HCT116 (cell line): ENCODE results near the gene DNAJB5. TPM values are rescaled to one million over a fixed set of nuclear protein-coding genes. Genes with fewer than 3 reads are reported as not detected.
A peak's percentile ranks its signal among the peaks of the same experiment; 100 is the strongest.

Experiments
- ATAC-seq: fragments of 200-7000 bp; cut with Tn5 transposase; 2 replicates; pipeline ENCODE4 v1.9.1; 2020; ENCODE audit warnings: mild to moderate bottlenecking, moderate library complexity
- BruUV-seq: library from RNA; stranded (reverse); fragments of 400-500 nt; replicated peaks from 2 replicates; lab custom pipeline; 2021; lab: Mats Ljungman, UMichigan
- CTCF ChIA-PET: fragments of 300-600 bp; sonication (Branson Sonifier 250); formaldehyde crosslinking; loops from one replicate; lab custom pipeline; 2021; ENCODE audit warnings: antibody characterized with exemption; lab: Charles Lee
- POLR2A ChIA-PET: fragments of 300-600, 350-600 bp; sonication (Branson Sonifier 250); formaldehyde crosslinking; loops from one replicate; lab custom pipeline; 2021; ENCODE audit warnings: antibody characterized with exemption; lab: Charles Lee
- RAD21 ChIA-PET, 2 experiments: fragments of 300-600 bp; sonication (Branson Sonifier 250); formaldehyde crosslinking; loops; one replicate each; lab custom pipeline; 2023; ENCODE audit warnings: low total read pairs in 2 of 2; ENCODE audit not compliant: uncharacterized antibody in 2 of 2, unreplicated experiment in 2 of 2, low non-redundant PET in 1 of 2; lab: Charles Lee
- DNase-seq: peaks from one replicate; pipeline ENCODE4 v3.0.0-alpha.2; 2010; ENCODE audit warnings: low read depth, low spot score
- H2AFZ ChIP-seq: fragments of 200-600 bp; shearing (Covaris generic), sonication (generic); 2 replicates; pipeline ENCODE4 v1.6.1; 2017; ENCODE audit warnings: low read depth, mixed run types, mixed read lengths, antibody characterized with exemption, low read length; ENCODE audit not compliant: poor library complexity, severe bottlenecking
- H3K27ac ChIP-seq: 2 replicates; pipeline ENCODE4 v1.5.1; 2012; ENCODE audit warnings: low read depth, low read length
- H3K27me3 ChIP-seq: fragments of 200-600 bp; sonication (generic); 2 replicates; pipeline ENCODE4 v1.6.1; 2016; ENCODE audit warnings: mixed run types, low read length, mixed read lengths; ENCODE audit not compliant: insufficient read depth
- H3K36me3 ChIP-seq, 2 experiments: fragments of 200-500 bp in 1 of 2; fragments of 200-600 bp in 1 of 2; sonication (Bioruptor generic) in 1 of 2; sonication (generic) in 1 of 2; 2 replicates each; pipeline versions ENCODE4 v1.5.1 to v1.6.1; 2014 to 2016; ENCODE audit warnings: low read length in 2 of 2, inconsistent platforms in 1 of 2, mixed read lengths in 1 of 2, mixed run types in 1 of 2; ENCODE audit not compliant: insufficient read depth in 2 of 2, control insufficient read depth in 1 of 2
- H3K4me1 ChIP-seq, 2 experiments: fragments of 200-600 bp in 1 of 2; sonication (generic) in 1 of 2; 2 replicates each; pipeline versions ENCODE4 v1.5.1 to v1.6.1; 2012 to 2017; ENCODE audit warnings: low read length in 2 of 2, inconsistent platforms in 1 of 2, mild to moderate bottlenecking in 1 of 2, mixed read lengths in 1 of 2, mixed run types in 1 of 2, moderate library complexity in 1 of 2; ENCODE audit not compliant: insufficient read depth in 2 of 2, control insufficient read depth in 1 of 2
- H3K4me2 ChIP-seq: fragments of 200-600 bp; sonication (generic); 2 replicates; pipeline ENCODE4 v1.6.1; 2017; ENCODE audit warnings: mixed run types, low read length, mixed read lengths
- H3K4me3 ChIP-seq, 2 experiments: fragments of 200-600 bp in 1 of 2; sonication (generic) in 1 of 2; replicated peaks in 1 of 2; 2 replicates each; pipeline ENCODE4 v1.5.1; 2011 to 2016; ENCODE audit warnings: low read length in 2 of 2, control low read depth in 1 of 2, low read depth in 1 of 2, mild to moderate bottlenecking in 1 of 2, mixed read lengths in 1 of 2, mixed run types in 1 of 2
- H3K79me2 ChIP-seq: fragments of 200-600 bp; sonication (generic); 2 replicates; pipeline ENCODE4 v1.6.1; 2017; ENCODE audit warnings: mild to moderate bottlenecking, mixed run types, low read length, moderate library complexity, mixed read lengths; ENCODE audit not compliant: insufficient read depth
- H3K9ac ChIP-seq: fragments of 200-600 bp; sonication (generic); 2 replicates; pipeline ENCODE4 v1.6.1; 2016; ENCODE audit warnings: low read length, mixed read lengths
- H3K9me2 ChIP-seq: fragments of 200-600 bp; sonication (generic), shearing (Covaris generic); 2 replicates; pipeline ENCODE4 v1.6.1; 2017; ENCODE audit warnings: mixed run types, mild to moderate bottlenecking, moderate library complexity; ENCODE audit not compliant: insufficient read depth
- H3K9me3 ChIP-seq, 2 experiments: fragments of 200-500 bp in 1 of 2; fragments of 200-600 bp in 1 of 2; sonication (Bioruptor generic) in 1 of 2; sonication (generic) in 1 of 2; 2 replicates each; pipeline ENCODE4 v1.6.1; 2014 to 2017; ENCODE audit warnings: low read length in 2 of 2, mixed read lengths in 2 of 2, inconsistent platforms in 1 of 2, low read depth in 1 of 2, mild to moderate bottlenecking in 1 of 2, mixed run types in 1 of 2, moderate library complexity in 1 of 2; ENCODE audit not compliant: control insufficient read depth in 1 of 2, insufficient read depth in 1 of 2
- H4K20me1 ChIP-seq: fragments of 200-600 bp; sonication (generic), shearing (Covaris generic); 2 replicates; pipeline ENCODE4 v1.6.1; 2017; ENCODE audit warnings: mixed run types, mild to moderate bottlenecking, moderate library complexity; ENCODE audit not compliant: insufficient read depth
- CTCF ChIP-seq, 3 experiments: fragments of 200-600 bp in 1 of 3; sonication (generic) in 1 of 3; IDR thresholded peaks in 2 of 3; conservative IDR thresholded peaks in 1 of 3; 2 replicates each; pipeline ENCODE4 v1.5.1; 2012 to 2017; ENCODE audit warnings: low read depth in 2 of 3, low read length in 2 of 3, antibody characterized with exemption in 1 of 3, borderline replicate concordance in 1 of 3, control low read depth in 1 of 3, mild to moderate bottlenecking in 1 of 3, mixed read lengths in 1 of 3, mixed run types in 1 of 3, moderate library complexity in 1 of 3; ENCODE audit not compliant: insufficient read depth in 1 of 3
- EZH2 ChIP-seq: fragments of 200-600 bp; sonication (generic); IDR thresholded peaks from 2 replicates; pipeline ENCODE4 v1.6.1; 2017; ENCODE audit warnings: antibody characterized with exemption, mixed run types
- JUND ChIP-seq: IDR thresholded peaks from 2 replicates; pipeline ENCODE4 v1.6.1; 2012
- SRF ChIP-seq: IDR thresholded peaks from 2 replicates; pipeline ENCODE4 v1.6.1; 2012; ENCODE audit warnings: low read depth
- TCF7L2 ChIP-seq: IDR thresholded peaks from 2 replicates; pipeline ENCODE4 v1.7.0; 2011; ENCODE audit warnings: borderline replicate concordance, inconsistent platforms; ENCODE audit not compliant: insufficient read depth, insufficient read length; ENCODE audit errors: extremely low read depth
- ZFX ChIP-seq: fragments of 450-650 bp; IDR thresholded peaks from 2 replicates; pipeline ENCODE4 v1.6.1; 2017
- intact Hi-C: fragments of 100-400 bp; cut with micrococcal nuclease; formaldehyde crosslinking; loops from 2 replicates; pipeline ENCODE4 v1.10.0; 2022
- total RNA-seq: library from RNA; stranded (reverse); gene quantifications from one replicate; pipeline ENCODE4 v1.2.1, GENCODE V29; 2021; ENCODE audit not compliant: unreplicated experiment

DNAJB5 gene
- total RNA-seq, 1 experiment from 2014 or later, result 3.6 TPM

GRCh38 chr9:34990908-34991606, 1.5 kb downstream of the DNAJB5 start:
- intact Hi-C loops, result loop anchor here (5.0 kb wide), 1 partner anchor 106 kb away; the partner anchor contains the start of gene PIGO
- POLR2A ChIA-PET, result no interaction called here
- H3K27ac ChIP-seq, result no peak overlapping the region
- H3K4me3 ChIP-seq, result no peak overlapping the region
- ATAC-seq (no peak), DNase-seq (no peak)
- peaks cover 21 to 61% of the 10 kb centered on the region in 2 experiments for H3K4me1 ChIP-seq
- H4K20me1 ChIP-seq, result no peaks in the 10 kb centered on the region
- no peaks in the 10 kb centered on the region for H3K79me2 ChIP-seq
- BruUV-seq, result TSS peak; percentile 52
- 0 out of 2 replicates have a peak overlapping the region, but pooled peaks have one; percentile 47 for H3K9ac ChIP-seq
- CTCF ChIA-PET, result interaction anchor here (0.7 to 5.7 kb wide), 3 partner anchors 63 to 92 kb away, joined by 5 to 83 read pairs (median 14); no protein-coding TSS in a partner anchor
- H3K9me3 ChIP-seq, result no peaks in the 10 kb centered on the region
- peak overlapping the region; percentile 78 for H3K4me2 ChIP-seq
- no peak overlapping the region for H2AFZ ChIP-seq
- no peaks in the 10 kb centered on the region for H3K27me3 ChIP-seq
- no peaks in the 10 kb centered on the region for H3K36me3 ChIP-seq
- H3K9me2 ChIP-seq, result no peaks in the 10 kb centered on the region
- RAD21 ChIA-PET, result no interaction called here
- no peak for TF ChIP-seq JUND
- TF ChIP-seq TCF7L2, result no peak
- no peak for TF ChIP-seq SRF

- Histone ChIP-seq H3K79me2 (no peaks in the 10 kb centered on the region), H3K4me2 (peak overlapping the region; percentile 78), H3K27me3 (no peaks in the 10 kb centered on the region), H2AFZ (no peak overlapping the region), H3K9ac (peak overlapping the region; percentile 47), H3K4me3 (peak overlapping the region in 1 of 2 experiments; percentile 51; a peak in 3 of 4 replicates), H3K36me3 (no peaks in the 10 kb centered on the region), H3K4me1 (peaks cover 21 to 61% of the 10 kb centered on the region in 2 experiments), H4K20me1 (no peaks in the 10 kb centered on the region), H3K9me2 (no peaks in the 10 kb centered on the region), H3K27ac (peak overlapping the region; percentile 22), H3K9me3 (no peaks in the 10 kb centered on the region)
- TSS peak; percentile 57 for BruUV-seq
- TF ChIP-seq EZH2 (no peak), ZFX (no peak), CTCF (IDR thresholded peaks at IDR 0.05 in 2 of 3, conservative IDR thresholded peaks at IDR 0.05 in 1 of 3; ENCODE audit: borderline replicate concordance in 1 of 3, insufficient read depth in 1 of 3, low read depth in 2 of 3, low read length in 2 of 3) (peak in 2 of 3 experiments; percentile 39 to 55; a peak in 4 of 6 replicates)
- ChIA-PET POLR2A (no interaction called here), RAD21 (interaction anchor here in 1 of 2 experiments (0.9 kb wide), 1 partner anchor 92 kb away, joined by 3 read pairs; no protein-coding TSS in a partner anchor), CTCF (interaction anchor here (0.7 to 5.7 kb wide), 2 partner anchors 64 to 92 kb away, joined by 5 to 83 read pairs; no protein-coding TSS in a partner anchor)
- peak; percentile 51 for ATAC-seq
- DNase-seq, result peak; percentile 52
- intact Hi-C loops, result loop anchor here (5.0 kb wide), 1 partner anchor 106 kb away; the partner anchor contains the start of gene PIGO
These were observed 2.2 kb downstream of the DNAJB5 start for GRCh38 chr9:34991607-34992375.
